Muscle of arm (tissue), 12 donors: Measurements from ENCODE around the gene PCSK2. TPM values are rescaled to one million over a fixed set of nuclear protein-coding genes. Genes with fewer than 3 reads are reported as not detected.

Experiments
- DNase-seq: peaks from one replicate; pipeline ENCODE4 v3.0.0-alpha.2; 2013
- polyA plus RNA-seq, 12 donors: library from polyadenylated mRNA; unstranded; fragments of 120-200 nt; gene quantifications; one replicate each; pipeline ENCODE4 v1.2.1, GENCODE V29; 2013; ENCODE audit not compliant: insufficient read length in 12 of 12

Gene PCSK2
- polyA plus RNA-seq, 12 donors: 0.38 to 13.4 (median 0.73) TPM; not detected in 2

GRCh38 chr20:17533396-17533795 is 306.6 kb downstream of the PCSK2 start:
- DNase-seq: no peak

- no peak for DNase-seq
Measured at GRCh38 chr20:17534077-17534476, 307.2 kb downstream of the PCSK2 start.
